ENCODE data around the gene AFG3L2.

The AFG3L2 gene

GRCh38 chr18:12282442-12283039, 94.5 kb downstream of the AFG3L2 start:
- DNase-seq (ENCODE audit: low read depth in 2 of 2, low spot score in 1 of 2), result no peak

GRCh38 chr18:12281861-12282260, 95.2 kb downstream of the AFG3L2 start:
- no peak for DNase-seq (ENCODE audit: low read depth in 2 of 2, low spot score in 1 of 2)

GRCh38 chr18:12279781-12280531, 97.1 kb downstream of the AFG3L2 start:
- DNase-seq (ENCODE audit: low read depth in 2 of 2, low spot score in 1 of 2), result no peak

Data from stimulated activated CD8-positive, alpha-beta memory T cell treated with anti-CD3 and anti-CD28 coated beads, Interleukin-4, amount 100 ng/mL, for 4 hours (primary cell).